WTC11 (cell line): ENCODE results near the gene STXBP5. TPM values are rescaled to one million over a fixed set of nuclear protein-coding genes. Genes with fewer than 3 reads are reported as not detected.

Experiments
- ATAC-seq: fragments of 200-7000 bp; cut with Tn5 transposase; 2 replicates; pipeline ENCODE4 v1.10.0; 2021; ENCODE audit warnings: mild to moderate bottlenecking, moderate library complexity
- CTCF ChIA-PET: fragments of 300-600 bp; sonication (Branson Sonifier 250); formaldehyde crosslinking; loops from one replicate; lab custom pipeline; 2021; ENCODE audit warnings: antibody characterized with exemption; lab: Charles Lee
- POLR2A ChIA-PET: fragments of 350-600 bp; sonication (Branson Sonifier 250); formaldehyde crosslinking; loops from one replicate; lab custom pipeline; 2021; ENCODE audit warnings: antibody characterized with exemption; lab: Charles Lee
- DNase-seq: peaks from one replicate; pipeline ENCODE4 v3.0.0; 2021; ENCODE audit warnings: low spot score
- H3K27ac Mint-ChIP-seq: 2 replicates; pipeline ENCODE4 v1.8.0; 2021; ENCODE audit warnings: mixed read lengths
- H3K27me3 Mint-ChIP-seq: 2 replicates; pipeline ENCODE4 v1.8.0; 2021; ENCODE audit warnings: low read depth, mild to moderate bottlenecking, moderate library complexity, mixed read lengths
- H3K36me3 Mint-ChIP-seq: 2 replicates; pipeline ENCODE4 v1.8.0; 2021; ENCODE audit warnings: mixed read lengths
- H3K4me1 Mint-ChIP-seq: 2 replicates; pipeline ENCODE4 v1.8.0; 2022; ENCODE audit warnings: mixed read lengths
- H3K4me3 Mint-ChIP-seq: 2 replicates; pipeline ENCODE4 v1.8.0; 2021; ENCODE audit warnings: mild to moderate bottlenecking, moderate library complexity, mixed read lengths
- H3K9me3 Mint-ChIP-seq: 2 replicates; pipeline ENCODE4 v1.8.0; 2021; ENCODE audit warnings: mixed read lengths
- AFF4 ChIP-seq: sonication (generic); formaldehyde crosslinking; IDR thresholded peaks from 2 replicates; pipeline ENCODE4 v1.8.1; 2023; ENCODE audit warnings: mild to moderate bottlenecking, missing genetic modification reagents, borderline replicate concordance
- CBFB ChIP-seq: sonication (generic); formaldehyde crosslinking; IDR thresholded peaks from 2 replicates; pipeline ENCODE4 v1.8.1; 2022; ENCODE audit warnings: mild to moderate bottlenecking, low read depth, missing genetic modification reagents
- CTCF ChIP-seq: fragments of 200-600 bp; IDR thresholded peaks from 2 replicates; pipeline ENCODE4 v1.8.0; 2022; ENCODE audit warnings: antibody characterized with exemption
- FOXK1 ChIP-seq: sonication (generic); formaldehyde crosslinking; IDR thresholded peaks from 2 replicates; pipeline ENCODE4 v1.8.0; 2022; ENCODE audit warnings: mild to moderate bottlenecking, moderate library complexity, missing genetic modification reagents
- FOXP4 ChIP-seq: sonication (generic); formaldehyde crosslinking; IDR thresholded peaks from 2 replicates; pipeline ENCODE4 v1.8.0; 2022; ENCODE audit warnings: mild to moderate bottlenecking, missing genetic modification reagents
- GTF2I ChIP-seq: fragments of 250-450 bp; sonication (Bioruptor Pico); conservative IDR thresholded peaks from 2 replicates; pipeline ENCODE4 v1.4.0; 2021; ENCODE audit warnings: mild to moderate bottlenecking
- HMGXB4 ChIP-seq: sonication (generic); formaldehyde crosslinking; IDR thresholded peaks from 2 replicates; pipeline ENCODE4 v1.8.1; 2023; ENCODE audit warnings: mild to moderate bottlenecking, moderate library complexity, missing genetic modification reagents
- IRF2 ChIP-seq: sonication (generic); formaldehyde crosslinking; IDR thresholded peaks from 2 replicates; pipeline ENCODE4 v1.8.0; 2022; ENCODE audit warnings: low read depth, missing genetic modification reagents, borderline replicate concordance
- NR1H2 ChIP-seq: sonication (generic); formaldehyde crosslinking; IDR thresholded peaks from 2 replicates; pipeline ENCODE4 v1.9.0; 2021; ENCODE audit warnings: mild to moderate bottlenecking, moderate library complexity, missing genetic modification reagents
- NR3C1 ChIP-seq: sonication (generic); formaldehyde crosslinking; conservative IDR thresholded peaks from 2 replicates; pipeline ENCODE4 v1.8.1; 2023; ENCODE audit warnings: low read depth, mild to moderate bottlenecking, missing genetic modification reagents
- SMAD4 ChIP-seq: sonication (generic); formaldehyde crosslinking; IDR thresholded peaks from 2 replicates; pipeline ENCODE4 v1.8.0; 2022; ENCODE audit warnings: mild to moderate bottlenecking, missing genetic modification reagents
- SOX15 ChIP-seq: fragments of 250-450 bp; sonication (Bioruptor Pico); IDR thresholded peaks from 2 replicates; pipeline ENCODE4 v1.9.0; 2021; ENCODE audit warnings: mild to moderate bottlenecking
- STAT6 ChIP-seq: sonication (generic); formaldehyde crosslinking; conservative IDR thresholded peaks from 2 replicates; pipeline ENCODE4 v1.8.1; 2023; ENCODE audit warnings: mild to moderate bottlenecking, low read depth, missing genetic modification reagents, moderate library complexity
- ZBTB21 ChIP-seq: sonication (generic); formaldehyde crosslinking; IDR thresholded peaks from 2 replicates; pipeline ENCODE4 v1.8.1; 2023; ENCODE audit warnings: mild to moderate bottlenecking, missing genetic modification reagents, borderline replicate concordance
- ZNF671 ChIP-seq: fragments of 250-450 bp; sonication (Bioruptor Pico); IDR thresholded peaks from 2 replicates; pipeline ENCODE4 v1.8.0; 2021; ENCODE audit warnings: mild to moderate bottlenecking
- total RNA-seq: library from RNA; stranded (reverse); gene quantifications from 3 replicates; pipeline ENCODE4 v1.2.3, GENCODE V29; 2021

The STXBP5 gene
- total RNA-seq, 1 experiment from 2014 or later: 13.2 TPM

GRCh38 chr6:147223736-147224135, 19.5 kb downstream of the STXBP5 start:
- no peaks in the 10 kb centered on the region for H3K27me3 Mint-ChIP-seq
- TF ChIP-seq STAT6 (CRISPR knock-in tag) (no peak), NR1H2 (CRISPR knock-in tag) (no peak), SOX15 (CRISPR knock-in tag) (no peak), HMGXB4 (CRISPR knock-in tag) (no peak), GTF2I (CRISPR knock-in tag) (no peak), FOXK1 (CRISPR knock-in tag) (no peak), IRF2 (no peak), CTCF (no peak), CBFB (CRISPR knock-in tag) (no peak), AFF4 (no peak), ZNF671 (no peak), SMAD4 (CRISPR knock-in tag) (no peak), FOXP4 (no peak), ZBTB21 (no peak), NR3C1 (CRISPR knock-in tag) (no peak)
- ChIA-PET CTCF (no interaction called here), POLR2A (no interaction called here)
- DNase-seq: no peak
- H3K9me3 Mint-ChIP-seq: no peaks in the 10 kb centered on the region
- peaks cover 40% of the 10 kb centered on the region for H3K4me1 Mint-ChIP-seq
- H3K4me3 Mint-ChIP-seq: no peak overlapping the region
- H3K27ac Mint-ChIP-seq: peak overlapping the region; percentile 33; the same call in 1 of the 2 replicates
- H3K36me3 Mint-ChIP-seq: peaks cover 4% of the 10 kb centered on the region; the same call in 1 of the 2 replicates
- ATAC-seq: no peak
